PC-9 (cell line): ENCODE results near the gene PILRA. TPM values are rescaled to one million over a fixed set of nuclear protein-coding genes. Genes with fewer than 3 reads are reported as not detected.
"Not testable (repeated sequence)": the region's sequence is repeated elsewhere in the genome, so short reads cannot be mapped to it uniquely, and the experiment has no call there.

ENCODE experiments used
- BruUV-seq: library from RNA; stranded (reverse); fragments of 400-500 nt; replicated peaks from 2 replicates; lab custom pipeline; 2021; lab: Mats Ljungman, UMichigan
- CTCF ChIA-PET: fragments of 300-600 bp; sonication (Branson Sonifier 250); formaldehyde crosslinking; loops from one replicate; lab custom pipeline; 2022; ENCODE audit warnings: antibody characterized with exemption; lab: Charles Lee
- POLR2A ChIA-PET: fragments of 300-600 bp; sonication (Branson Sonifier 250); formaldehyde crosslinking; loops from one replicate; lab custom pipeline; 2022; ENCODE audit warnings: antibody characterized with exemption; ENCODE audit not compliant: unreplicated experiment; lab: Charles Lee
- DNase-seq, 2 experiments: peaks; one replicate each; pipeline versions ENCODE4 v3.0.0 to v3.0.0-alpha.2; 2015 to 2022; ENCODE audit warnings: mixed read lengths in 1 of 2
- H2AFZ ChIP-seq: fragments of 200-600 bp; sonication (generic); 2 replicates; pipeline ENCODE4 v1.8.1; 2017; ENCODE audit warnings: antibody characterized with exemption
- H3F3A ChIP-seq: fragments of 200-600 bp; sonication (generic); 2 replicates; pipeline ENCODE4 v1.8.1; 2017; ENCODE audit warnings: antibody characterized with exemption, mild to moderate bottlenecking, low read depth; ENCODE audit not compliant: insufficient read depth
- H3K27ac ChIP-seq: fragments of 200-600 bp; sonication (generic); 2 replicates; pipeline ENCODE4 v1.6.1; 2016; ENCODE audit warnings: mixed run types
- H3K27me3 ChIP-seq: fragments of 200-600 bp; sonication (generic); 2 replicates; pipeline ENCODE4 v1.6.1; 2016; ENCODE audit warnings: low read depth, mixed run types; ENCODE audit not compliant: insufficient read depth
- H3K36me3 ChIP-seq: fragments of 200-600 bp; sonication (generic); 2 replicates; pipeline ENCODE4 v1.6.1; 2016; ENCODE audit warnings: low read depth, mixed run types
- H3K4me1 ChIP-seq: fragments of 200-600 bp; sonication (generic); replicated peaks from 2 replicates; pipeline ENCODE4 v1.6.1; 2016; ENCODE audit warnings: mixed run types; ENCODE audit not compliant: insufficient read depth
- H3K4me2 ChIP-seq: fragments of 200-600 bp; sonication (generic); 2 replicates; pipeline ENCODE4 v1.6.1; 2017; ENCODE audit warnings: mixed run types
- H3K4me3 ChIP-seq: fragments of 200-600 bp; sonication (generic); 2 replicates; pipeline ENCODE4 v1.6.1; 2016; ENCODE audit warnings: mixed run types
- H3K79me2 ChIP-seq: fragments of 200-600 bp; sonication (generic); 2 replicates; pipeline ENCODE4 v1.6.1; 2017; ENCODE audit warnings: low read depth, mixed run types
- H3K9me2 ChIP-seq: fragments of 200-600 bp; sonication (generic); 2 replicates; pipeline ENCODE4 v1.8.1; 2017; ENCODE audit warnings: mild to moderate bottlenecking; ENCODE audit not compliant: insufficient read depth
- H3K9me3 ChIP-seq: fragments of 200-600 bp; sonication (generic); 2 replicates; pipeline ENCODE4 v1.8.1; 2016; ENCODE audit warnings: low read depth; ENCODE audit not compliant: insufficient read depth
- H4K20me1 ChIP-seq: fragments of 200-600 bp; sonication (generic); 2 replicates; pipeline ENCODE4 v1.8.1; 2017; ENCODE audit not compliant: insufficient read depth
- EZH2 ChIP-seq: fragments of 200-600 bp; sonication (generic); IDR thresholded peaks from 2 replicates; pipeline ENCODE4 v1.8.0; 2017; ENCODE audit warnings: antibody characterized with exemption, low read depth
- intact Hi-C: fragments of 100-400 bp; cut with micrococcal nuclease; formaldehyde crosslinking; loops from one replicate; pipeline ENCODE4 v1.10.0; 2022; ENCODE audit not compliant: unreplicated experiment
- total RNA-seq: library from RNA; stranded (reverse); gene quantifications from 2 replicates; pipeline ENCODE4 v1.2.3, GENCODE V29; 2021
- TF ChIP-seq, protein P1 (sequence below): fragments of 200-600 bp; sonication (generic); conservative IDR thresholded peaks from 2 replicates; pipeline ENCODE4 v1.6.1; 2017; ENCODE audit warnings: mixed run types, antibody characterized with exemption, mild to moderate bottlenecking, moderate library complexity

The PILRA gene
- total RNA-seq, 1 experiment from 2014 or later, result 2.8 TPM

GRCh38 chr7:100380196-100380595 is 6.9 kb downstream of the PILRA start:
- Histone ChIP-seq H2AFZ (no peak overlapping the region), H3F3A (0 out of 2 replicates have a peak, but pooled peaks cover 5% of the 10 kb centered on the region), H3K9me3 (no peaks in the 10 kb centered on the region), H3K9me2 (no peaks in the 10 kb centered on the region), H3K79me2 (no peaks in the 10 kb centered on the region), H3K27me3 (no peaks in the 10 kb centered on the region), H3K27ac (no peak overlapping the region), H3K4me3 (no peak overlapping the region), H3K36me3 (no peaks in the 10 kb centered on the region), H3K4me1 (no peaks in the 10 kb centered on the region), H4K20me1 (no peaks in the 10 kb centered on the region), H3K4me2 (no peak overlapping the region)
- BruUV-seq, result no TSS peak
- CTCF ChIA-PET, result no interaction called here
- no peak for TF ChIP-seq EZH2
- TF ChIP-seq, protein P1, sequence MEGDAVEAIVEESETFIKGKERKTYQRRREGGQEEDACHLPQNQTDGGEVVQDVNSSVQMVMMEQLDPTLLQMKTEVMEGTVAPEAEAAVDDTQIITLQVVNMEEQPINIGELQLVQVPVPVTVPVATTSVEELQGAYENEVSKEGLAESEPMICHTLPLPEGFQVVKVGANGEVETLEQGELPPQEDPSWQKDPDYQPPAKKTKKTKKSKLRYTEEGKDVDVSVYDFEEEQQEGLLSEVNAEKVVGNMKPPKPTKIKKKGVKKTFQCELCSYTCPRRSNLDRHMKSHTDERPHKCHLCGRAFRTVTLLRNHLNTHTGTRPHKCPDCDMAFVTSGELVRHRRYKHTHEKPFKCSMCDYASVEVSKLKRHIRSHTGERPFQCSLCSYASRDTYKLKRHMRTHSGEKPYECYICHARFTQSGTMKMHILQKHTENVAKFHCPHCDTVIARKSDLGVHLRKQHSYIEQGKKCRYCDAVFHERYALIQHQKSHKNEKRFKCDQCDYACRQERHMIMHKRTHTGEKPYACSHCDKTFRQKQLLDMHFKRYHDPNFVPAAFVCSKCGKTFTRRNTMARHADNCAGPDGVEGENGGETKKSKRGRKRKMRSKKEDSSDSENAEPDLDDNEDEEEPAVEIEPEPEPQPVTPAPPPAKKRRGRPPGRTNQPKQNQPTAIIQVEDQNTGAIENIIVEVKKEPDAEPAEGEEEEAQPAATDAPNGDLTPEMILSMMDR, result no peak
- no peak for DNase-seq
- intact Hi-C loops, result no loop called here
- POLR2A ChIA-PET, result no interaction called here

GRCh38 chr7:100381531-100382233 is 8.4 kb downstream of the PILRA start:
- H3F3A ChIP-seq, H3K27ac ChIP-seq, H3K36me3 ChIP-seq, POLR2A ChIA-PET, DNase-seq, H3K4me3 ChIP-seq, BruUV-seq, H3K9me2 ChIP-seq, H3K4me1 ChIP-seq, H3K4me2 ChIP-seq, intact Hi-C loops, H3K79me2 ChIP-seq, H3K27me3 ChIP-seq, H4K20me1 ChIP-seq, H2AFZ ChIP-seq, H3K9me3 ChIP-seq: not testable (repeated sequence)
- CTCF ChIA-PET, result interaction anchor here (0.6 kb wide), 1 partner anchor 224 kb away, joined by 6 read pairs; no protein-coding TSS in a partner anchor

DNA sequence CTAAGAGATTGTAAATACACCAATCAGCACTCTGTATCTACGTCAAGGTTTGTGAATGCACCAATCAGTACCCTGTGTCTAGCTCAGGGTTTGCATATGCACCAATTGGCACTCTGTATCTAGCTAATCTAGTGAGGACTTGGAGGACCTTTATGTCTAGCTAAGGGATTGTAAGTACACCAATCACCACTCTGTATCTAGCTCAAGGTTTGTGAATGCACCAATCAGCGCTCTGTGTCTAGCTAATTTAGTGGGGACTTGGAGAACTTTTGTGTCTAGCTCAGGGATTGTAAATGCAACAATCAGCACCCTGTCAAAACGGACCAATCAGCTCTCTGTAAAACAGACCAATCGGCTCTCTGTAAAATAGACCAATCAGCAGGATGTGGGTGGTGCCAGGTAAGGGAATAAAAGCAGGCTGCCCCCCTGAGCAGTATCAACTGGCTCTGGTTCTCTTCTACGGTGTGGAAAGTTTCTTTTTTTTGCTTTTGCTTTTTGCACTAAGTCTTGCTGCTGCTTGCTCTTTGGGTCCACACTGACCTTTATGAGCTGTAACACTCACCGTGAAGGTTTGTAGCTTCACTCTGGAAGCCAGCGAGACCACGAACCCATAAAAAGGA is 9.1 kb downstream of the PILRA start:
- not testable (repeated sequence) for H2AFZ ChIP-seq, H3K4me1 ChIP-seq

DNA sequence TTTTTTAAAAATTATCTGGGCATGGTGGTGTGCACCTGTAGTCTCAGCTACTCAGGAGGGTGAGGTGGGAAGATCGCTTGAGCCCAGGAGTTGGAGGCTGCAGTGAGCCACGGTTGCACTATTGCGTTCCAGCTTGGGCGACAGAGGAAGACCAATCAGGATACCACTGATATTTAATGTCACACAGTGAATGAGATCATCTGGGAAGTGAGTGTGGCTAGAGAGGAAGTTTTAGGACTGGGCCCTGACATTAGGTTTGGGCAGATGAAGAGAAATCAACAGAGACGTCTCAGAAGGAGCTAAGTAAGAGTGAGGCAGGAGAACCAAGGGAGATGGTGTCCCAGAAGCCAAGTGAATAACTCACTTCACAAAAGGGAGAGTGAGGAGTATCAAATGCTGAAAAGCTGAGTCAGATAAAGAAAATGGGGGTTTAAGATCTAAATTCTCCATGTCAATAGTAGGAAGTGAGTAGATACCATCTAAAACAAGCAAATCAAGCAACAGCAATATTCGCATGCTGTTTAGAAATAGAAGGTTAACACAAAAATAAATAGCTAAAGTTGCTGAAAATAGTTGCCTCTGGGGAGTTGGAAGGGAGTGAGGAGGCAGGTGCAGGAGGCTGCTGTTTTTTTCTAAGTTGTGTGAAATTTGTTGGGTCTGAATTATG is 11.5 kb downstream of the PILRA start:
- no peaks in the 10 kb centered on the region for H3K36me3 ChIP-seq
- POLR2A ChIA-PET, result no interaction called here

More for the DNA sequence above, 9.1 kb downstream of the PILRA start:
- ChIA-PET CTCF (interaction anchor here (0.6 kb wide), 1 partner anchor 223 kb away, joined by 6 read pairs; no protein-coding TSS in a partner anchor), POLR2A (interaction anchor here (0.6 kb wide), 1 partner anchor 214 kb away, joined by 5 read pairs; no protein-coding TSS in a partner anchor)
- H3K36me3 ChIP-seq, BruUV-seq, H4K20me1 ChIP-seq, H3K9me2 ChIP-seq, H3K4me2 ChIP-seq, H3K4me3 ChIP-seq, H3K79me2 ChIP-seq, intact Hi-C loops, H3F3A ChIP-seq, H3K27me3 ChIP-seq, DNase-seq, H3K9me3 ChIP-seq, H3K27ac ChIP-seq: not testable (repeated sequence)

More for the DNA sequence above, 11.5 kb downstream of the PILRA start:
- H3K4me3 ChIP-seq, result no peak overlapping the region
- no peaks in the 10 kb centered on the region for H3K79me2 ChIP-seq
- H3K9me3 ChIP-seq, result no peaks in the 10 kb centered on the region
- H2AFZ ChIP-seq, result no peak overlapping the region
- no peaks in the 10 kb centered on the region for H3K9me2 ChIP-seq
- peaks cover 3% of the 10 kb centered on the region; the same call in 1 of the 2 replicates for H3K27me3 ChIP-seq
- TF ChIP-seq, protein P1, result no peak
- TF ChIP-seq EZH2, result no peak
- intact Hi-C loops, result no loop called here
- no peak overlapping the region for H3K4me2 ChIP-seq
- CTCF ChIA-PET, result no interaction called here
- H4K20me1 ChIP-seq, result no peaks in the 10 kb centered on the region
- no peaks in the 10 kb centered on the region for H3F3A ChIP-seq
- H3K4me1 ChIP-seq, result no peaks in the 10 kb centered on the region
- no peak overlapping the region for H3K27ac ChIP-seq
- no TSS peak for BruUV-seq
- DNase-seq, result no peak
